GM21825 (cell line): Measurements from ENCODE around the gene TBR1.

Experiments used
- ATAC-seq: cut with Tn5 transposase; IDR thresholded peaks from one replicate; pipeline ENCODE4 v1.9.1; 2021; ENCODE audit warnings: mild to moderate bottlenecking, moderate library complexity; ENCODE audit not compliant: unreplicated experiment

The TBR1 gene

GRCh38 chr2:161426922-161427663, 11.0 kb downstream of the TBR1 start:
- ATAC-seq, result no peak

GRCh38 chr2:161427664-161428587, 11.8 kb downstream of the TBR1 start:
- ATAC-seq, result no peak

GRCh38 chr2:161430386-161430785, 14.3 kb downstream of the TBR1 start:
- no peak for ATAC-seq

- no peak for ATAC-seq
Observed at GRCh38 chr2:161432107-161432506, 16.0 kb downstream of the TBR1 start.

GRCh38 chr2:161434118-161434517, 18.0 kb downstream of the TBR1 start:
- no peak for ATAC-seq

- ATAC-seq, result no peak
Observed at GRCh38 chr2:161436411-161436810, 20.3 kb downstream of the TBR1 start.

- ATAC-seq, result no peak
Observed at GRCh38 chr2:161438598-161438997, 22.5 kb downstream of the TBR1 start.

- ATAC-seq, result no peak
Observed at GRCh38 chr2:161445097-161445496, 29.0 kb downstream of the TBR1 start.

GRCh38 chr2:161448431-161448830, 32.3 kb downstream of the TBR1 start:
- ATAC-seq, result no peak

GRCh38 chr2:161471631-161472030, 55.5 kb downstream of the TBR1 start:
- ATAC-seq, result no peak

GRCh38 chr2:161474920-161475319, 58.8 kb downstream of the TBR1 start:
- ATAC-seq, result no peak
